A549 (cell line): ENCODE results near the gene CTIF.

Source experiments
- CEBPB ChIP-seq, 2 experiments: fragments of >200 bp in 1 of 2; sonication (Bioruptor Twin) in 1 of 2; formaldehyde crosslinking in 1 of 2; IDR thresholded peaks; 2 replicates each; pipeline ENCODE4 v1.6.1; 2012 to 2016
- GATA3 ChIP-seq: IDR thresholded peaks from 2 replicates; pipeline ENCODE4 v1.6.1; 2012; ENCODE audit warnings: borderline replicate concordance
- HOXA7 ChIP-seq: fragments of 250-450 bp; sonication (Bioruptor Pico); IDR thresholded peaks from 2 replicates; pipeline ENCODE4 v1.5.0; 2020; ENCODE audit warnings: mild to moderate bottlenecking, moderate library complexity
- KDM1A ChIP-seq: fragments of 200-600 bp; sonication (generic); IDR thresholded peaks from 2 replicates; pipeline ENCODE4 v1.6.1; 2016; ENCODE audit warnings: low read depth, mild to moderate bottlenecking
- MAFK ChIP-seq: fragments of 450-650 bp; IDR thresholded peaks from 2 replicates; pipeline ENCODE4 v1.6.1; 2014; ENCODE audit not compliant: partially characterized antibody
- NFE2L2 ChIP-seq: fragments of 150-350 bp; conservative IDR thresholded peaks from 2 replicates; pipeline ENCODE4 v1.6.1; 2014; ENCODE audit warnings: low read length
- RFX5 ChIP-seq: fragments of 450-650 bp; IDR thresholded peaks from 2 replicates; pipeline ENCODE4 v1.7.1; 2014; ENCODE audit warnings: antibody characterized with exemption, mild to moderate bottlenecking, moderate library complexity
- SMC3 ChIP-seq: fragments of >200 bp; sonication (Bioruptor Twin); formaldehyde crosslinking; IDR thresholded peaks from 3 replicates; pipeline ENCODE4 v1.6.1; 2018; ENCODE audit warnings: inconsistent platforms
- ZC3H11A ChIP-seq: fragments of 450-650 bp; IDR thresholded peaks from 2 replicates; pipeline ENCODE4 v1.6.1; 2014; ENCODE audit warnings: antibody characterized with exemption, mild to moderate bottlenecking
- TF ChIP-seq, protein P1 (sequence below): fragments of >200 bp; sonication (Bioruptor Twin); formaldehyde crosslinking; IDR thresholded peaks from 3 replicates; pipeline ENCODE4 v1.5.1; 2016

DNA sequence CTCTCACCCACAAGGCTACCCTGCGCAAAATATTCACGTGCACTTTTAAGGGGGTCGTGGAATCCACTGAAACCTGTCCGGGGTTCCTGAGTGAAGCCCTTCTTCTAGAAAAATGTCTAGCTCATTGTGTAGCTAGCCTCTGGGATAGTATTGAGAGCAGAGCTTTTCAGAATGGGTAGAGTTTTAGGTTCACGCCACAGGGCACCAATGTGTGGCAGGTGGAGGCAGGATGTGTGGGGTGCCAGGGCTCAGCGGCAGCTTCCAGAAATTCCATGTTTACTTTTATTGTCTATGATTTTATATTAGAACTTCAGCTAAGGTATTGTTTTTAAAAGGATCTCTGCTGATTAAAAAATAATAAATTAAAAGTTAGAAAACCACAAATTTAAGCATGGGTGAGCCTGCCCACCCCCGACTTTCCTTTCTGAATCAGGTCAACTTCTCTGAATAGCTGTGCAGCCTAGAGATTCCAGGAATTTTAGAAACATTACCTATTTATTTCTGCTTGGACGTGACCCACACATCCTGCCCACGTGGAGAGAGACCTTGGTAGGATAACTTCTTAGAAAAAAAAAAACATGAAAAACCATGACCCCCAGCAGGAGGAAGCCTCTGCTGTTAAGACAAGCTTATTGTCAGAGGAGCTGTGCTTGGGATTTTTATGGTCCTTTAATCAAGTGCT is 163.7 kb downstream of the CTIF start:
- TF ChIP-seq, protein P1, sequence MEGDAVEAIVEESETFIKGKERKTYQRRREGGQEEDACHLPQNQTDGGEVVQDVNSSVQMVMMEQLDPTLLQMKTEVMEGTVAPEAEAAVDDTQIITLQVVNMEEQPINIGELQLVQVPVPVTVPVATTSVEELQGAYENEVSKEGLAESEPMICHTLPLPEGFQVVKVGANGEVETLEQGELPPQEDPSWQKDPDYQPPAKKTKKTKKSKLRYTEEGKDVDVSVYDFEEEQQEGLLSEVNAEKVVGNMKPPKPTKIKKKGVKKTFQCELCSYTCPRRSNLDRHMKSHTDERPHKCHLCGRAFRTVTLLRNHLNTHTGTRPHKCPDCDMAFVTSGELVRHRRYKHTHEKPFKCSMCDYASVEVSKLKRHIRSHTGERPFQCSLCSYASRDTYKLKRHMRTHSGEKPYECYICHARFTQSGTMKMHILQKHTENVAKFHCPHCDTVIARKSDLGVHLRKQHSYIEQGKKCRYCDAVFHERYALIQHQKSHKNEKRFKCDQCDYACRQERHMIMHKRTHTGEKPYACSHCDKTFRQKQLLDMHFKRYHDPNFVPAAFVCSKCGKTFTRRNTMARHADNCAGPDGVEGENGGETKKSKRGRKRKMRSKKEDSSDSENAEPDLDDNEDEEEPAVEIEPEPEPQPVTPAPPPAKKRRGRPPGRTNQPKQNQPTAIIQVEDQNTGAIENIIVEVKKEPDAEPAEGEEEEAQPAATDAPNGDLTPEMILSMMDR, result no peak
- TF ChIP-seq CEBPB (IDR thresholded peaks at IDR 0.05) (no peak), ZC3H11A (no peak), NFE2L2 (no peak), GATA3 (no peak), HOXA7 (CRISPR knock-in tag) (no peak), MAFK (no peak), RFX5 (no peak), SMC3 (no peak), KDM1A (no peak)
